Measurements from ENCODE around the gene TNFSF13. TPM values are rescaled to one million over a fixed set of nuclear protein-coding genes. Genes with fewer than 3 reads are reported as not detected.

The TNFSF13 gene
- total RNA-seq, 1 experiment from 2014 or later, result 15.6 TPM

- no peak for DNase-seq (ENCODE audit: low spot score)
Observed at GRCh38 chr17:7574176-7574953, 15.8 kb downstream of the TNFSF13 start.

DNA sequence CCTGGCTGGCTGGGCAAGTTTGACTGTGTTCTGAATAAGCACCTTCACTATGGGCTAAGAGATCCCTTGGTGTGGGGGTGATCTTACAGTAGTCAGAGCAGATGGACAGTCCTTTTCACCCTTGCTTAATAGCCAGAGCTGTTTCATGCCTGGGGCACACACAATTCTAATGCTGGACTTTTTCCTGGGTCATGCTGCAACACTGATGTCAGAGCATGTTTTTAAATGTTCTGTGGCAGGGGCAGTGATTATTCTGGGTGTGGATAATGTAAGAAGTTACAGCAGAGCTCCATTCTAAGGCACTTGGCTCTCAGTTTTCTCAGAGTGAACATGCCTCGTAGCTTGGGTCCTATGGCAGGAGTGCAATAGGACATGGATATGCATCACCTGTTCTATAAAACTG, 16.9 kb downstream of the TNFSF13 start:
- DNase-seq (ENCODE audit: low spot score), result no peak

DNA sequence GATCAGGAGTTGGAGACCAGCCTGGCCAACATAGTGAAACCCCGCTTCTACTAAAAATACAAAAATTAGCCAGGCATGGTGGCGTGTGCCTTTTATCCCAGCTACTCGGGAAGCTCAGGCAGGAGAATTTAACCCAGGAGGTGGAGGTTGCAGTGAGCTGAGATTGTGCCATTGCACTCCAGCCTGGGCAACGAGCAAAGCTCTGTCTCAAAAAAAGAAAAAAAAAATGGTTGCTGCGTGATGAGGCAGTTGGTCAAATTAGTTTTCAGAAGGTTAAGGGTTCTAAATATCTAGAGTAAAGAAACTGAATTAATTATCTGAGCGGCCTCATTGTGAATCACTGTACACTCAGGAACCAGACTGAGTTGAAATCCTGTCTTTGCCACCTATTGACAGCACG, 17.4 kb downstream of the TNFSF13 start:
- no peak for DNase-seq (ENCODE audit: low spot score)

DNA sequence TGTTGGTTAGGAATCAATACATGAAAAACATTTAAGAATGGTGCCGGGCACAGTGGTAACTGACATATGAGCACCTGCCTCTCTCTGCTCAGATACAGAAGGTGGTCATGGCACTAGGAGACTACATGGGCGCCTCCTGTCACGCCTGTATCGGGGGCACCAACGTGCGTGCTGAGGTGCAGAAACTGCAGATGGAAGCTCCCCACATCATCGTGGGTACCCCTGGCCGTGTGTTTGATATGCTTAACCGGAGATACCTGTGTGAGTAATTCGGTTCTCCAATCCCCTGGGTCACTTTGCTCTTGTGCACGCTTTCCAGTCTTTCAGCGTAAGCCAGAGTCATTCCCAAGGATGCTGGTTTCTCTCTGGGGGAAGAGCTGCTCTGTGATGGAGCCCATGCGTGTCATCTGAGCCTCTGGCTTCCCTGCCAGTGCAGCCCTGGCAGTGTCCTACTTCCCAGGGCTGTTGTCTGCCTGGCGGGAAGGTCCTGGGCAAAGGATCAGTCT, 17.9 kb downstream of the TNFSF13 start:
- DNase-seq (ENCODE audit: low spot score), result no peak

- no peak for DNase-seq (ENCODE audit: low spot score)
Observed at GRCh38 chr17:7577327-7578199, 19.0 kb downstream of the TNFSF13 start.

- DNase-seq (ENCODE audit: low spot score), result peak; percentile 84
Observed at GRCh38 chr17:7579001-7579833, 20.7 kb downstream of the TNFSF13 start, which contains the start of gene CD68. Gene CD68, plus strand, starts transcription at chr17:7579638. Its CDS starts 40 bp downstream, at chr17:7579678.

- no peak for DNase-seq (ENCODE audit: low spot score)
Observed at GRCh38 chr17:7579834-7580603, 21.5 kb downstream of the TNFSF13 start.

DNA sequence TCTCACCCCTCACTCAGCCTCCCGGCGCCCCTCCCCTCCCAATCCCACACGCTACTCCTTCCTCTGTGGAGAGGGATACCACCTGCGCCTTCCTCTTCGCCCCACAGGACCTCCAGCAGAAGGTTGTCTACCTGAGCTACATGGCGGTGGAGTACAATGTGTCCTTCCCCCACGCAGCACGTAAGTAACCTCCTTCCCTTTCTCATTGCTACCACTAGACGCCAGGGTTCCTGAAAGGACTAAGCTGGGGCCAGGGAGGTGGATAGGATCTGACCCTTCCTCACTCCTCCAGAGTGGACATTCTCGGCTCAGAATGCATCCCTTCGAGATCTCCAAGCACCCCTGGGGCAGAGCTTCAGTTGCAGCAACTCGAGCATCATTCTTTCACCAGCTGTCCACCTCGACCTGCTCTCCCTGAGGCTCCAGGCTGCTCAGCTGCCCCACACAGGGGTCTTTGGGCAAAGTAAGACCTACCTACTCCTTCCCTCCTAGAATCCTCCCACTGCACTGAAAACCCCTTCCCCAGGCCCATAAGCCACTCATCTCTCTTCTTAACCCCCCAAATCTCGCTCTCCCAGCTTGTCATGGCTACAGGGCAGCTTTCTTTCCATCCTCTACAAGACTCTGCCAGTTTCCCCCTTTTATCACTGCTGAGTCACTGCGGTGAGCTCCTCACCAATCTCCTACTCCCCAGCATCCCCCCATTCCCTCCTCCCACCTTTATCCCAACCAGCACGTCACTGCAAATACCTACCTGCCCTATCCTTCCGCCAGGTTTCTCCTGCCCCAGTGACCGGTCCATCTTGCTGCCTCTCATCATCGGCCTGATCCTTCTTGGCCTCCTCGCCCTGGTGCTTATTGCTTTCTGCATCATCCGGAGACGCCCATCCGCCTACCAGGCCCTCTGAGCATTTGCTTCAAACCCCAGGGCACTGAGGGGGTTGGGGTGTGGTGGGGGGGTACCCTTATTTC, 22.3 kb downstream of the TNFSF13 start:
- DNase-seq (ENCODE audit: low spot score), result no peak

DNA sequence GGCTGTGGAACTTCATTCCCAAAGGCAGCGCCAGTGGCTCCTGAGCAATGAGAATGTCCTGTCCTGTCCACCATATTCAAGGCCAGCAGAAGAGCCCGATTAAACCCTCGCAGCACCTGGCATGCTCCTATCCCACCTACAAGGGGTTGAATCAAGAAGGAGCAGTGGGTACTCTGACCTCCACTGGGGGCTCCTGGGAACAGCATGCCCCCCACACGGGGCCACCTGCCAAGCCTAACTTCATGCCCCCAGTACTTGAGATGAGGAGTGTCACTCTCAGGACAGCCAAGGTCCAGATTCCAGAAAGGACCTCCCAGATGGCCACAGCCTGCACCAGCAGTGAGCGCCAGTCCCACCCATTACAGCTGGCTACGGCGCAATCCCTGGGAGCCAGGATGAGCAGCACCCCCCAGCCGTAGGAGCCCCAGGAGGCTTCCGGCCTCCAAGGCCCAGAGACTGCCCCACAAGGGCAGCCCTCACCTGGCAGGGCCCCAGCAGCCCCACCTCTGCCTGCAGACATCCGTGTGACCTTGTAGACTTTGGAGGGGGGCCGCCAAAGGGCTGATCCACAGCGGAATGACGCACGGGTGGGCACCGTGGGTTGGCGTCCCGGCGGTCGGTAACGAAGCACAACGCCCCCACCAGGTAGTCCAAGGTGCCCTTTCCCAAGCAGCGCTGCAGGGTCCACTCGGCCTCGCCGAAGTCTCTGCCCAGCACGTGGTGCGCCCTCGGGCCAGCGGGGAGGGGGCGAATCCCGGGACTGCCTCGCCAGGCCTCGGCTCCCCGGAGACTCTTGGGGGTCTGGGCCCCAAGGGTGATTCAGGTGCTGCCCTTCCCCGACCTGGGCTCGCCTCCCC, 24.1 kb downstream of the TNFSF13 start:
- DNase-seq (ENCODE audit: low spot score), result no peak

GRCh38 chr17:7583253-7584109, 24.9 kb downstream of the TNFSF13 start, which contains the start of gene MPDU1:
Gene MPDU1, plus strand, starts transcription at chr17:7583852. Its CDS starts 11 bp downstream, at chr17:7583863.
- DNase-seq (ENCODE audit: low spot score), result peak; percentile 87

DNA sequence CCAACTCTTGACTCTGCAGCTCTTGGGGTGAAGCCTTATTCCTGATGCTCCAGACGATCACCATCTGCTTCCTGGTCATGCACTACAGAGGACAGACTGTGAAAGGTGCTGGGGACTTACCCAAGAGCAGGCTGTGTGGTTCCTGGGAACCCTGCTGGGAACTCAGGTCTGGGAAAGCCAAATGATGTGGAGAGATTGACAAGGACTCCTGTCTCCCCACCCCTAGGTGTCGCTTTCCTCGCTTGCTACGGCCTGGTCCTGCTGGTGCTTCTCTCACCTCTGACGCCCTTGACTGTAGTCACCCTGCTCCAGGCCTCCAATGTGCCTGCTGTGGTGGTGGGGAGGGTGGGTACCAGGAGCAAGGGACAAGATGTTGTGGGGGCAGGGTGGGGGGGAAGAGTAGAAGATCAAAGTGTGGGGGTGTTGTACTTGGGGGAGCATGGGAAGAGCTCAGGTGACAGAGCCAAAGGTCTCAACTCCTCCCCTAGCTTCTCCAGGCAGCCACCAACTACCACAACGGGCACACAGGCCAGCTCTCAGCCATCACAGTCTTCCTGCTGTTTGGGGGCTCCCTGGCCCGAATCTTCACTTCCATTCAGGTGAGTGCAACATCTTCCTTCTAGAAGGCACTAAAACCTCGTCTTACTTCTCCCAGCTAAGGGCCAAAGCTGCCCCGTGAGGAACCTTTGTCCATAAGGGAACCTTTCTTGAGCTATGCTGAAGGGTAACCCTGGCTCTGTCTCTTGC, 28.3 kb downstream of the TNFSF13 start:
- DNase-seq (ENCODE audit: low spot score), result peak; percentile 69

- DNase-seq (ENCODE audit: low spot score), result no peak
Observed at GRCh38 chr17:7587420-7588151, 29.0 kb downstream of the TNFSF13 start.

DNA sequence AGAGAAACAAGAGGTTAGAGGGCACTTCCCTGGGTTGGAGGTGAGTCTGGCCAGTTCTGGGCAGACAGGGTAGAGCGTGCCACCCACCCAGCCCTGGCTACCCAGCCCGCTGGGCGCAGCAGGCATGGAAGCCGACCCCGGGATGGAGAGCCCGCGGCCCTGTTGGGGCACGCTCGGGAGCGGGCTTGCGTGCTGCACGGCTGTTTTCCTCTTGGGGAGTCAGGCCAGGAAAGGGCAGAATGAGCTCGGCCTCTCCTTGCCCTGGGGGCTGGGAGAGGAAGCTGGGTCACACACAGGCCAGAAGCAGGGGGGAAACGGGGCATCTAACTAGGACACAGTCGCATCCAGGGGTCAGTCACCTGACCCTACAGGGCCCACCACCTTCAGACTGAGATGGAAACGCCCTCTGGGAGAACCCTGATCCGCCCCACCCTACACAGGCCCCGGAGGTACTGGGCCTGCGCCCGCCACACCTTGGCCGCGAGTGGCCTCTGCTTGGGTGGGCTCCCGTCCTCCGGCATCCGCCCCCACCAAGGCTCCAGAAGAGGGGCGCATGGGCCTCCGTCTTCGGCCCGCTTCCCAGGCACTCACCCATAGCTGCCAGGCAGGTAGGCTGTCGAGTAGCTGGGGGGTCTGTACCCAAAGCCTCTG, 30.1 kb downstream of the TNFSF13 start:
- DNase-seq (ENCODE audit: low spot score), result no peak

GRCh38 chr17:7589204-7589868, 30.8 kb downstream of the TNFSF13 start:
- no peak for DNase-seq (ENCODE audit: low spot score)

Data from HT-29 (cell line).